Caki2 (cell line): ENCODE measurements around the gene PDE11A. TPM values are rescaled to one million over a fixed set of nuclear protein-coding genes. Genes with fewer than 3 reads are reported as not detected.
A peak's percentile ranks its signal among the peaks of the same experiment; 100 is the strongest.

ENCODE experiments used
- DNase-seq: peaks from one replicate; pipeline ENCODE4 v3.0.0-alpha.2; 2015; ENCODE audit warnings: low read depth
- in situ Hi-C: cut with HindIII; loops from 2 replicates; pipeline ENCODE4 v1.10.0; 2016; ENCODE audit warnings: low sequenced_read_pairs, low pct_unique_long_range_greater_than_20kb, mixed read lengths
- total RNA-seq: library from RNA; depleted of rRNA; stranded (reverse); fragments of >200 nt; shearing (Covaris generic); gene quantifications from 2 replicates; pipeline ENCODE4 v1.2.3, GENCODE V29; 2014; ENCODE audit warnings: low replicate concordance

The PDE11A gene
- total RNA-seq, 1 experiment from 2014 or later, result 0.57 TPM

DNA sequence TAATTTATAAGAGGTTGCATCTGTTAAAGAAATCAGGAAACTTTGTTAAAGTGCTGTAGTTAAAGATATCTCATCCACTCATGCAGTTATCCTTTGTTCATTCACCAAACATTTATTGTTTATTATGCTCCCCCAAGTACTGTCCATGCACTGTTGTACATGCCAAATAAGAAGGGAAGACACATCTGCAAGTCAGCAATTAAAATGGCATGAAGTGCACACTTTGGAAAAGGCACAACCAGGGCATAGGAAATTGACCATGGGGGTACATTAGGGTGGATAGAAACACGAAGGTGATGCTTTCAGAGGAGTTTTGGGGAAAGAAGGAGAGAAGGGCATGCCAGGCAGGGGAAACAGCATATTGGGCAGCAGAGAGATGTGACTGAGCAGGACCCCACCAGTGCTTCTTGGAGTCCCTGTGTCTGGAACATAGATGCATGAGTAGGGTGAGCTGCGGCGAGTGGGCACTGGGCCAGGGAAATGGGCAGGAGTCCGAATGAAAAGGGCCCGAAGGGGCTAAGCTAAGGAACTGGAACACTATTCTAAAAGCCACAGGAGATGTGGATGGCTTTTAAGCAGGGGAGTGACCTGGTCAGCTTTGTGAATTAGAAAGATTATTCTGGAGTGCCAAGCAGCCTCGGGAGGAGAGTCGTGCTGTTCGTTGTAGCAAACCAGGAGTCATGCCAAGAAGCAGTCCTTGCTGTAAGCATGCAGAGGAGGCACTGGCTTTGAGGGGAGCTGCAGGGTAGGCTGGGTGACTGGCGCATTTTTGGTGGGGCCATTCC, 363.7 kb downstream of the PDE11A start:
- in situ Hi-C loops, result no loop called here
- DNase-seq, result no peak

DNA sequence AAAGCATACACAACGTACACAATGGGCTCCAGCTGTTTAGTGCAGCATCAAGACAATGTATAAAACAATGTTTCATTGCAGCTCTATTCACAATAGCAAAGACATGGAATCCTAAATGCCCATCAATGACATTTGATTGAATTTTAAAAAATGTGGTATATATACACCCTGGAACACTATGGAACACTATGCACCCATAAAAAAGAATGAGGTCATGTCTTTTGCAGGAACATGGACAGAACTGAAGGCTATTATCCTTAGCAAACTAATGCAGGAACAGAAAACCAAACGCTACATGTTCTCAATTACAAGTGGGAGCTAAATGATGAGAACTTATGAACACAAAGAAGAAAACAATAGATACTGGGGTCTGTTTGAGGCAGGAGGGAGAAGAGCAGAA, 364.5 kb downstream of the PDE11A start:
- DNase-seq, result no peak
- in situ Hi-C loops, result no loop called here

DNA sequence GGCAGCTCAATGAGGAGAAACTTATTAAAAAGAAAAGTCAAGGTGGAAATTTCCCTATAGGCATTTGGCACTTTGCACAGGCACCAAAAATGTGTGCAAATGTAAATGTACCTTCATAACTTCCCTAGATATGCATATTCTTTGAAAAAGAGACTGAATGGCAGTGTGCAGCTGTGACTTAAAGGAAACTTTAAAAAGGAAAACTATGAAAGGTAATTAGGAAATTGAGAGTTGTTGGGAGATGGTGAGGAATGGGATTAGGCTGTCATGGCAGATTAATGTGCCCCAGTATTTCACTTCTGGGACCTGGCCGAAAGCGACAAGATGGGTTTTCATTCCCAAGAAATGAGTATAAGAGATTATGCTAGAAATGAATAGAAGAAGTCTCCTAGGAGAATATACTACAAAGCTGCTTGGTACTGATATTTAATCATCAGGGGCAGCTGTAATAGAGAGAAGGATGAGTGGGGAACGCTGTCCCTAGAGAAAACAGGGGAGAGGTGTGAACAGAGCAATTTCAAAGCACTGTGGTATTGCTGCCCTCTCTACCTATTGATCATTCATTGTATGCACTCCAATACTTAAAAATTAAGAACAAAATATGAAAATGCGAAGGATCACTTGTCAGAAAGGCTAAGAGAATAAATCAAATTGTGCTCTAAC, 366.9 kb downstream of the PDE11A start:
- DNase-seq, result no peak
- in situ Hi-C loops, result no loop called here

DNA sequence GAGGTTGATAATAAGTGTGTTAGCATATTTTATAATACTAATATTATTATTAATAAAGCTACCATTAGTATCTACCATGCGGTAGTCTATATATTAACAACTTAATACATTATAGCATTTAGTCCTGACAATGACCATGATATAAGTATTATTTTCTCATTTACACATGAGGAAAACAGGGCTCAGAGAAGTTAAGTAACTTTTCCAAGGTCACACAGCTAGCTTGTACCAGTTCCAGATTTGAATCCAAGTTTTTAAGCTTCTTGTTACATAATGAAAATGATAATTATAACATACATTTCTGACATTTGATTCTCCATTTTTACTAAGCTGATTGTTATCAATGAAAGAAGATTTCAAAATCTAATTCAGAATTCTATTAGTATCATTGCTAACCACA, 369.4 kb downstream of the PDE11A start:
- in situ Hi-C loops, result no loop called here
- no peak for DNase-seq

DNA sequence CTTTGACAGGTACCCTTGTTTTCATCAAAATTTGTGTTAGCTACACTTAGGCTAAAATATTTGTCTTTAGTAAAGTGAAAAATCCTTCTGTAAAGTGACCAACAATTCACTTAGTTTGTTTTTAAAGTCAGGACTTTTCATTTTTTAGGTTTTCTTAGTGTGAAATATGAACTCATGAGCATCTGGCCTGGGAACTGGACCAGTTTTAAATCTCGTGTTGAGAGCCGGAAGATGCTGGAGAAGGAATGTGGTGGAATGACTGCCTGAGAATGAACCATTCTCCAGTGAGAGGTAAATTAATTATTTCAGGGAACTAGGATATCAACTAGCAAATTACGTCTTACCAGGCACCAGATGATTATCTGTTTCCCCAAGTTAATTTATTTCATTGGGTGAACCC, 374.3 kb downstream of the PDE11A start:
- in situ Hi-C loops, result no loop called here
- DNase-seq, result no peak

DNA sequence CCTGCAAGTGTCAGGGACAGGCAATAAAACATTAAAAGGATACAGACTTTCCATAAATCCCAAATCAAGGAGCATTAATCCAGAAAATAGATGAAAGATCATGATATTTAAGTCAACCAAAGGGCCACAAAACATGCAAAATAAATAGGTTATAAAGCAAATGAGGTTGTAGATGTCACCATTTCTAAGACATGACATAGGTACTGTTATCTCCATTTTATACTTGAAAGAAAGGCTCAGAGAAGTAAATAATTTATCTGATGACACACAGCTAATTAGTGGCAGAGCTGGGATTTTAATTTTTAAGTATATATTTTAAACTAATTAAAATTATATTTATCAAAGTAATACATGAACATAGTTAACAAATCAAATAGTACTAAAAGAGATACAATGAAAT, 378.2 kb downstream of the PDE11A start:
- in situ Hi-C loops, result no loop called here
- DNase-seq, result no peak

GRCh38 chr2:177693658-177694339, 378.8 kb downstream of the PDE11A start:
- DNase-seq, result no peak
- in situ Hi-C loops, result no loop called here

GRCh38 chr2:177692783-177693269, 379.8 kb downstream of the PDE11A start:
- DNase-seq, result peak; percentile 82
- in situ Hi-C loops, result no loop called here

GRCh38 chr2:177692042-177692782, 380.4 kb downstream of the PDE11A start:
- in situ Hi-C loops, result no loop called here
- peak; percentile 74 for DNase-seq

GRCh38 chr2:177691177-177691576, 381.4 kb downstream of the PDE11A start:
- DNase-seq, result no peak
- in situ Hi-C loops, result no loop called here

- no peak for DNase-seq
- in situ Hi-C loops, result no loop called here
Measured at GRCh38 chr2:177689623-177690022, 383.0 kb downstream of the PDE11A start.

- DNase-seq, result no peak
- in situ Hi-C loops, result no loop called here
Measured at GRCh38 chr2:177688844-177689243, 383.7 kb downstream of the PDE11A start.

GRCh38 chr2:177683661-177684069, 388.9 kb downstream of the PDE11A start:
- DNase-seq, result no peak
- in situ Hi-C loops, result no loop called here

DNA sequence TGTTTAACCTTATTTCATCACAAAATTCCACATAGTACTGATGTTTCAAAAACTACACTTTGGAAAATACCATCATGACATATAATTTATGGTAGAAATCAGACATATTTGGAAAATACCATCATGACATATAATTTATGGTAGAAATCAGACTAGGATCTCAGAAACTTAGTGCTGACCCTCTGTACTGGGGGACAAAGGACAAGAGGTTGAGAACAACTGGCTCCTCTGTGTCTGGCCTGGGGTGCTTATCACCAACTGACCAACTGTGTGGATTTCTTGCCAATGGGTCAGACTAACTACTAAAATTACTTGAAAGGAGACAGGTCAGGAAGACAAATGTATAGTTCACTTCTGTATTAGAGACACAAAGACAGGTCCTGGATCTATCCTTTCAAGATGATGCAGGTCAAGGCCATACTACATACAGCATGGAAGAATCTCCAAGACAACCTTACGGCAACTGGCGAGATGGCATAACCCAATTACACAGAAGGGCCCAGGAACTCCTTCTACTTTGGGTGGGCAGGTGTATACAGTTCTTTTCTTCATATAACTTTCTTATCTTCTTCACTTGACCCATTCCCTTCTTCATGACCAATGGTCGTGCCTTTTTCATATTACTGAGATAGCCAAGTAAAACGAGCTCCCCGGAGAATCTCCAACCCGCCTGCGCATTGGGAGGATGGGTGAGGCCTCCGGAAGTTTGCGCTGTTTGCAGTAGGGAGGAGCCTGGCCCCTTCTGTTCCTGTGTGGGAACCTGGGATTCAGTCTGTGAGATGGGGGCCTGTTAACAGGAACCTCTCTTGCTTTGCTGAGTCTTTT, 389.5 kb downstream of the PDE11A start:
- in situ Hi-C loops, result no loop called here
- DNase-seq, result no peak

DNA sequence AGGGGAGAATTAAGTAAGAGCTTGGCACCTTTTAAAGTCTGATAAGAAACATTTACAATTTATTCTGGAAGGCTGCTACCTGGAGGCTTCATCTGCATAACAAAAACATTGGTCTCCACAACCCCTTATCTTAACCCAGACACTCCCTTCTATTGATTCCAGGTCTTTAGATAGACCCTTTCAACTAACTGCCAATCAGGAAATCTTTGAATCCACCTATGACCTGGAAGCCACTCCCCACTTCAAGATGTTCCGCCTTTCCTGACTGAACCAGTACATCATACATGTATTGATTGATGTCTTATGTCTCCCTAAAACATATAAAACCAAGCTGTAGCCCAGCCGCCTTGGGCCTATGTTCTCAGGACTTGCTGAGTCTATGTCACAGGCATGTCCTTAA, 390.6 kb downstream of the PDE11A start:
- in situ Hi-C loops, result no loop called here
- DNase-seq, result no peak

- no peak for DNase-seq
- in situ Hi-C loops, result no loop called here
Measured at GRCh38 chr2:177680866-177681712, 391.5 kb downstream of the PDE11A start.
